GM13977 (cell line): ENCODE data around the gene PKD1L1.

Source experiments
- DNase-seq: peaks from one replicate; pipeline ENCODE4 v3.0.0; 2012; ENCODE audit warnings: low spot score
- in situ Hi-C: fragments of 300-500 bp; cut with MboI; formaldehyde crosslinking; loops from one replicate; pipeline ENCODE4 v1.12.0; 2022; ENCODE audit warnings: low sequenced_read_pairs, low pct_unique_long_range_greater_than_20kb, mixed read lengths, inconsistent platforms; ENCODE audit not compliant: unreplicated experiment
- TF ChIP-seq, protein P1 (sequence below): IDR thresholded peaks from 2 replicates; pipeline ENCODE4 v1.5.1; 2012; ENCODE audit warnings: mild to moderate bottlenecking, control low read depth; ENCODE audit not compliant: insufficient read depth; ENCODE audit errors: extremely low read depth, missing control alignments

The PKD1L1 gene

DNA sequence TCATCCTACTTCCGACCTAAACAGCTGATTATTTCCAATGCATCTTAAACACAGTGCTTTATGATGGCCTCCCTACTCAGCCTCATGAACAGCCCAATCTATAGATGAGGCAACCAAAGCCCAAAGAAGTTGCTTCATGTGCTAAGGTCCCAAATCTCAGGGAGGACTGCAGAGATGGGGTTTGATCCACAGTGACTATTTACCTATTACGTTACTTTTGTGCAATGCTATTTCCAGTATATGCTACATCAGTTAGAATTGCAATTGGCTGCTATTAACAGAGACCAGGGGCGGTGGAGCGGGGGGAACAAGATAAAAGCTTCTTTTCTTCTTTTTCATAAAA is 213.3 kb downstream of the PKD1L1 start:
- no peak for DNase-seq
- in situ Hi-C loops, result no loop called here
- TF ChIP-seq, protein P1, sequence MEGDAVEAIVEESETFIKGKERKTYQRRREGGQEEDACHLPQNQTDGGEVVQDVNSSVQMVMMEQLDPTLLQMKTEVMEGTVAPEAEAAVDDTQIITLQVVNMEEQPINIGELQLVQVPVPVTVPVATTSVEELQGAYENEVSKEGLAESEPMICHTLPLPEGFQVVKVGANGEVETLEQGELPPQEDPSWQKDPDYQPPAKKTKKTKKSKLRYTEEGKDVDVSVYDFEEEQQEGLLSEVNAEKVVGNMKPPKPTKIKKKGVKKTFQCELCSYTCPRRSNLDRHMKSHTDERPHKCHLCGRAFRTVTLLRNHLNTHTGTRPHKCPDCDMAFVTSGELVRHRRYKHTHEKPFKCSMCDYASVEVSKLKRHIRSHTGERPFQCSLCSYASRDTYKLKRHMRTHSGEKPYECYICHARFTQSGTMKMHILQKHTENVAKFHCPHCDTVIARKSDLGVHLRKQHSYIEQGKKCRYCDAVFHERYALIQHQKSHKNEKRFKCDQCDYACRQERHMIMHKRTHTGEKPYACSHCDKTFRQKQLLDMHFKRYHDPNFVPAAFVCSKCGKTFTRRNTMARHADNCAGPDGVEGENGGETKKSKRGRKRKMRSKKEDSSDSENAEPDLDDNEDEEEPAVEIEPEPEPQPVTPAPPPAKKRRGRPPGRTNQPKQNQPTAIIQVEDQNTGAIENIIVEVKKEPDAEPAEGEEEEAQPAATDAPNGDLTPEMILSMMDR, result no peak

DNA sequence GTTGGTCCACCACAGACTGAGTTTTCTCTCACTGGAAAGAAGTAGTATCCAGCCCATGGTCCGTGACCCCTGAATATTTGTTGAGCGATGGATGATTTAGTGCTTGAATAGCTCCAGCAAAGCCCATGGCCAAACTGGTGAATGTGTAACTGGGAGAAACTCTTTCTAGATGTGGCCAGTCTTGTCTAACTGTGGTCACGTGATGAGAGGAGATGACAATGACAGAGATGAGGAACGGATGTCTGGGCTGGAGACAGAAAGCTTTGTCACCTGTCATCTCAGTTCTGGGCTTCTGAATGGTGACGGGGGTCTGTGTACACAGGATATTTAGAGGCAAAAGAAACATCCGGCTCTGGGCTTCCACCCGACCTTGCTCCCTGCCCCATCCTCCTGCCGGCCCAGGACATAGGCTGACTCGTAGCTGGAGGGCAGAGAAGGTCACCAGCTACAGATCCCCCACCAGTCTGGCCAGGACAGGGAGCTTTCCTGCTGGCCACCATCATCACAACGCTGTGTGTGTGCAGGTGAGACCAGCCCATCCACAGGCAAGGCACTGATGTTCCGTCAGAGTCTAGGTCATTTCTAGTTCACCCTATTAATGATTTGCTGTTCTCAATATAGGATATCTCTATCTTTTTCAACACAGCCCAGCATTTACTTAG is 213.8 kb downstream of the PKD1L1 start:
- no peak for DNase-seq
- TF ChIP-seq, protein P1, result no peak
- in situ Hi-C loops, result no loop called here

DNA sequence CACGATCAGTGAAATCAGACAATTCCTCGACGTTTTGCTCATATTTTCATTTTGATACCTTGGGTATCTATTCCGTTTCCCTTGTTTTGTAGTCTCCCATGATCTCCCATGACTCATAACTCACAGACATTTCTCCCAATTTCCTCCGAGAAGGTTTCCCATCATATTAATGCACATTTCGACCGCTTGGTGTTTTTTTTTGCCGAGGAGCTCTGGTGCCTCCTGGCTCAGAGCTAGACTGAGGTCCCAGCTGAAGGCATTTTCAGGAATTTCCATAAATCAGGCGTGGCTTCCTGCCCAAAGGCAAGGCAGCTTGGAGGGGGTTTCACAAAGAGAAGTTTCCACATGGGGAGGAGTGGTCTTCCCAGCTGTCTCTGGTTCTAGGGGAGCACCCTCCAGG is 218.1 kb downstream of the PKD1L1 start:
- TF ChIP-seq, protein P1, result no peak
- in situ Hi-C loops, result no loop called here
- DNase-seq, result no peak

DNA sequence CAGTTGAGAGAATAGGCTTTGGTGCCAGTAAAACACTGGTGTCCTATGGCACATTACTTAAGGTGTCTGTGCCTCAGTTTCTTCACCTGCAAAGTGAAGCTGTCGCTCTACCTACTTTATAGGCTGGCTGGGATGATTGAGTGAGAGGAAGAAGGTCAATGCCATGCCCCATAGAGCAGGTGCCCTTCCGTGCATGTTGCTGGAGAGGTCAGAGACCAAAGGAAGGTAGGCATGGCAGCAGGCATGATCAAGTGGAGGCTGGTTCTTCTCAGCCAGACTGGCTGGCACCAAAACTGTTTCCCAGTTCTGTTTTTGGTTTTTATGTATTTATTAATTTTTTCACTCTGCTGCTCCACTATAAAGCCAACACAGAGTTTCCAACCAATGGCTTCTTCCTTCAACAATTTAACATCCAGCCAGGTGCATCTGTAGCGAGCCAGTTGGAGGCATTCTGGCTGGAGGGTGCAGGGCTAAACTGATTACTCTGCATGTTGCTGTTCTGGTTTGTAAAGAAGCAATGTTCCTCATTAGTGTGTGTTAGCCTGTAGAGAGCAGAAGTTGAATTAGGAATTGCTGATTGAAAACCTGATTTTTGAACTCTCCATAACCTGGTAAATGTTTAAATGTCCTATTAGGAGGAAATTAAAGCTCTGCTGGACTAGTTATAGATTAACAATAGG is 222.1 kb downstream of the PKD1L1 start:
- DNase-seq, result no peak
- TF ChIP-seq, protein P1, result no peak
- in situ Hi-C loops, result no loop called here

DNA sequence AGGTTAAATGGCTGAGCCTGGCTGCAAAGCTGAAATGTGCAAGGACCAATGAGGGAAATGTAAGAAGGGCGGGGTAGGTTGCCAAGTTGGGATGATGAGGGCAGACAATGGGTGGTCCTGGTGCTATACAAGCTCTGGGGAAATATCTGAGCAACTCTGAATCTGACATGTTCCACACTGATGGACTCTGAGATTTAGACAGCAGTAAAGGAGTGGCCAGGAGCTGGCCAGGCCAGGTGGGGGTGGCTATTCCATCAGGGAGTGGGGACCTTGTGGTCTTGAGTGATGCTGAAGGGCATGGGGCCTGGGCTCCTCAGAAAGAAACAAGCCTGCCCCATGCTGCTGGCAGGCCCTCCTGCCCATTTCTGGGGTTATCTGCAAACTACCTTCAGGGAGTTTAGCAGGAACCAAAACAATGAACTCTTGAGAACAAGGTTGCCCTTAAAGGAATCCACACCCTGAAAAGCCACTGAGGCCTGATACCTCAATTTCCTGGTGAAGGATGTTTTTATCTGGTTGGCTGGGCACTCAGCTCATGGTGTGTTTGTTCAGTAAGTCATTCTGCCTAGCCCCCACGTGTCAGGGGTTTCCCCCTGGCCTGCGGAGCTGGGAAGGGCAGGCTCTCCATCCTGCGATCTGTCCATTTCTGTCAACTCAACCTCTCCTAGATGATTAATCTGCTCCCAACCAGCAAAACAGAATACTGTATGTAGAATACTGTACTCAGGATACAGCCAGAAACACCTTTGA is 223.1 kb downstream of the PKD1L1 start:
- in situ Hi-C loops, result no loop called here
- TF ChIP-seq, protein P1, result no peak
- DNase-seq, result no peak
